K562 (cell line): ENCODE measurements around the gene SNAPC2. TPM values are rescaled to one million over a fixed set of nuclear protein-coding genes. Genes with fewer than 3 reads are reported as not detected.

Experiments
- ATAC-seq: fragments of 200-7000 bp; cut with Tn5 transposase; 3 replicates; pipeline ENCODE4 v1.9.1; 2020; ENCODE audit warnings: moderate library complexity
- BruUV-seq: library from RNA; stranded (reverse); fragments of 400-500 nt; replicated peaks from 2 replicates; lab custom pipeline; 2021; lab: Mats Ljungman, UMichigan
- CTCF ChIA-PET: fragments of 300-600 bp; formaldehyde crosslinking; extraction: SDS; loops from one replicate; lab custom pipeline; 2021; ENCODE audit warnings: low intra/inter-chr PET ratio; lab: Yijun Ruan, JAX
- POLR2A ChIA-PET: fragments of 300-600, 350-650 bp; sonication (Branson Sonifier 250); formaldehyde crosslinking; extraction: SDS; loops from one replicate; lab custom pipeline; 2021; ENCODE audit warnings: antibody characterized with exemption, inconsistent platforms; lab: Yijun Ruan, JAX
- DNase-seq, 4 experiments: peaks; one replicate each; pipeline versions ENCODE4 v3.0.0 to v3.0.0-alpha.2; 2011 to 2018; ENCODE audit warnings: low spot score in 3 of 4, mixed read lengths in 3 of 4; ENCODE audit errors: extremely low read depth in 1 of 4
- FAIRE-seq: peaks from 2 replicates; lab custom pipeline; 2011; peaks lifted over from hg19 to GRCh38; lab: Jason Lieb, UNC
- H2AFZ ChIP-seq: 2 replicates; pipeline ENCODE4 v1.6.0; 2011; ENCODE audit warnings: low read depth, low read length, control low read depth, inconsistent platforms
- H3K27ac ChIP-seq: fragments of 200-600 bp; 3 replicates; pipeline ENCODE4 v1.8.0; 2011; ENCODE audit warnings: low read depth, mild to moderate bottlenecking, control low read depth, inconsistent platforms, low read length, moderate library complexity, mixed read lengths; ENCODE audit errors: extremely low read depth
- H3K27me3 ChIP-seq, 2 experiments: fragments of 300-600 bp in 1 of 2; 2 replicates in 1 of 2; 3 replicates in 1 of 2; pipeline versions ENCODE4 v1.6.0 to v1.8.0; 2011; ENCODE audit warnings: inconsistent platforms in 2 of 2, low read length in 2 of 2, mild to moderate bottlenecking in 1 of 2, mixed read lengths in 1 of 2, moderate library complexity in 1 of 2; ENCODE audit not compliant: control insufficient read depth in 2 of 2, insufficient read depth in 2 of 2
- H3K36me3 ChIP-seq: fragments of 300-600 bp; 3 replicates; pipeline ENCODE4 v1.8.0; 2011; ENCODE audit warnings: mild to moderate bottlenecking, low read length, inconsistent platforms; ENCODE audit not compliant: control insufficient read depth, insufficient read depth
- H3K4me1 ChIP-seq, 2 experiments: fragments of 200-600 bp in 1 of 2; replicated peaks in 1 of 2; 2 replicates in 1 of 2; 3 replicates in 1 of 2; pipeline versions ENCODE4 v1.5.1 to v1.8.0; 2011; ENCODE audit warnings: inconsistent platforms in 2 of 2, low read length in 2 of 2, mild to moderate bottlenecking in 1 of 2, mixed read lengths in 1 of 2, moderate library complexity in 1 of 2; ENCODE audit not compliant: control insufficient read depth in 2 of 2, insufficient read depth in 2 of 2
- H3K4me2 ChIP-seq: 2 replicates; pipeline ENCODE4 v1.6.1; 2011; ENCODE audit warnings: low read length, control low read depth, inconsistent platforms, mixed read lengths; ENCODE audit not compliant: insufficient read depth
- H3K4me3 ChIP-seq: fragments of 200-600 bp; sonication (generic), shearing (Covaris generic); 2 replicates; pipeline ENCODE4 v1.5.1; 2016; ENCODE audit warnings: control low read depth, inconsistent platforms
- H3K79me2 ChIP-seq: fragments of 200-600 bp; 3 replicates; pipeline ENCODE4 v1.8.0; 2011; ENCODE audit warnings: low read length, inconsistent platforms; ENCODE audit not compliant: control insufficient read depth, insufficient read depth
- H3K9ac ChIP-seq, 2 experiments: 2 replicates each; pipeline versions ENCODE4 v1.6.0 to v1.6.1; 2011; ENCODE audit warnings: low read depth in 2 of 2, low read length in 2 of 2, control low read depth in 1 of 2, inconsistent platforms in 1 of 2, mild to moderate bottlenecking in 1 of 2, mixed read lengths in 1 of 2; ENCODE audit not compliant: insufficient read depth in 1 of 2
- H3K9me1 ChIP-seq: one replicate; pipeline ENCODE4 v1.6.0; 2011; ENCODE audit warnings: inconsistent platforms, mild to moderate bottlenecking, low read length, moderate library complexity; ENCODE audit not compliant: control insufficient read depth, insufficient read depth
- H3K9me3 ChIP-seq: replicated peaks from 2 replicates; pipeline ENCODE4 v1.5.1; 2011; ENCODE audit warnings: low read depth, low read length, inconsistent platforms; ENCODE audit not compliant: control insufficient read depth, insufficient read depth
- H4K20me1 ChIP-seq: replicated peaks from 2 replicates; pipeline ENCODE4 v1.6.1; 2011; ENCODE audit warnings: low read length, inconsistent platforms, mixed read lengths; ENCODE audit not compliant: control insufficient read depth, insufficient read depth
- ATF1 ChIP-seq, 2 experiments: fragments of 450-650 bp in 1 of 2; IDR thresholded peaks; 2 replicates each; pipeline ENCODE4 v1.6.1; 2016; ENCODE audit warnings: missing compliant biosample characterization in 1 of 2, missing genetic modification characterization in 1 of 2
- FIP1L1 ChIP-seq: fragments of 200-400 bp; formaldehyde crosslinking; IDR thresholded peaks from 2 replicates; pipeline ENCODE4 v1.6.1; 2018; ENCODE audit warnings: mild to moderate bottlenecking, low read depth, low read length; ENCODE audit not compliant: poor library complexity, severe bottlenecking
- GABPB1 ChIP-seq: sonication (generic); formaldehyde crosslinking; IDR thresholded peaks from 2 replicates; pipeline ENCODE4 v1.8.0; 2022; ENCODE audit warnings: mild to moderate bottlenecking, missing genetic modification reagents
- HDAC6 ChIP-seq: IDR thresholded peaks from 2 replicates; pipeline ENCODE4 v1.6.1; 2012; ENCODE audit warnings: low read depth, mild to moderate bottlenecking, control low read depth, inconsistent platforms, low read length, moderate library complexity
- MCM2 ChIP-seq: fragments of 450-650 bp; IDR thresholded peaks from 2 replicates; pipeline ENCODE4 v1.6.1; 2017; ENCODE audit warnings: low read depth, mild to moderate bottlenecking
- MED1 ChIP-seq: sonication (generic); formaldehyde crosslinking; IDR thresholded peaks from 2 replicates; pipeline ENCODE4 v1.8.1; 2023; ENCODE audit warnings: missing genetic modification reagents, borderline replicate concordance
- RBM14 ChIP-seq: fragments of 200-400 bp; formaldehyde crosslinking; IDR thresholded peaks from 2 replicates; pipeline ENCODE4 v1.6.1; 2018; ENCODE audit warnings: low read depth, mild to moderate bottlenecking, low read length, moderate library complexity, borderline replicate concordance; ENCODE audit not compliant: insufficient read depth
- U2AF1 ChIP-seq: fragments of 200-400 bp; formaldehyde crosslinking; optimal IDR thresholded peaks from 2 replicates; pipeline ENCODE3; 2017; ENCODE audit warnings: mild to moderate bottlenecking, low read depth, low read length, moderate library complexity
- ZNF695 ChIP-seq: fragments of 450-650 bp; formaldehyde crosslinking; IDR thresholded peaks from 2 replicates; pipeline ENCODE4 v1.4.0; 2020; ENCODE audit warnings: mild to moderate bottlenecking, moderate library complexity
- WGBS: fragments of 100-300 bp; shearing (Covaris generic); methylation state at CpG from one replicate; pipeline ENCODE4 v1.1.6; 2016; ENCODE audit warnings: low coverage, mixed read lengths; ENCODE audit not compliant: insufficient coverage; ENCODE audit errors: missing lambda C conversion rate; 5-methylcytosine and 5-hydroxymethylcytosine counted together
- in situ Hi-C: fragments of 300-500 bp; cut with MboI; formaldehyde crosslinking; loops from 4 replicates; pipeline ENCODE4 v1.15.0; 2018; ENCODE audit warnings: inconsistent platforms, mixed read lengths
- intact Hi-C: fragments of 100-400 bp; cut with micrococcal nuclease; formaldehyde crosslinking; loops from 2 replicates; pipeline ENCODE4 v1.14.2; 2022
- polyA plus RNA-seq, 8 experiments: library from polyadenylated mRNA; depleted of rRNA in 4 of 8; stranded (reverse) in 5 of 8; unstranded in 3 of 8; fragments of >200 nt; fragmentation: Nextera tagmentation in 2 of 8; fragmentation: Illumina TruSeq in 1 of 8; extraction: Ambion mirVana in 2 of 8; extraction: Trizol in 1 of 8; gene quantifications; 2 replicates each; pipeline versions ENCODE4 v1.2.1 to v1.2.3, GENCODE V29; 2011 to 2014; ENCODE audit warnings: inconsistent platforms in 1 of 8, missing spikeins in 1 of 8
- total RNA-seq, 7 experiments: library from RNA; depleted of rRNA in 6 of 7; stranded (reverse); fragments of >200 nt in 6 of 7; fragmentation: Illumina TruSeq in 2 of 7; extraction: Trizol in 2 of 7; gene quantifications; 2 replicates each; pipeline versions ENCODE4 v1.2.1 to v1.2.3, GENCODE V29; 2011 to 2021; ENCODE audit warnings: low replicate concordance in 1 of 7
- TF ChIP-seq, protein P1 (sequence below): fragments of 450-650 bp; IDR thresholded peaks from 2 replicates; pipeline ENCODE4 v1.6.1; 2016; ENCODE audit warnings: antibody characterized with exemption
- TF ChIP-seq, protein P2 (sequence below), 2 experiments: fragments of 450-650 bp; IDR thresholded peaks; 2 replicates each; pipeline ENCODE4 v1.6.1; 2016; ENCODE audit warnings: mild to moderate bottlenecking in 2 of 2, borderline replicate concordance in 1 of 2, low read depth in 1 of 2, moderate library complexity in 1 of 2

SNAPC2 gene
- total and polyA plus RNA-seq, 9 of the 15 experiments (the other 6 are each of a cell fraction or from before 2014, with no cell fraction given): 0.59 to 45.1 (median 15.3) TPM

- Histone ChIP-seq H3K36me3 (peaks cover 31% of the 10 kb centered on the region; the same call in 2 of the 3 replicates), H3K79me2 (peaks cover 33% of the 10 kb centered on the region), H3K9me1 (peaks cover 7% of the 10 kb centered on the region), H3K27ac (no peak overlapping the region), H2AFZ (no peak overlapping the region), H4K20me1 (no peaks in the 10 kb centered on the region), H3K4me2 (no peak overlapping the region), H3K4me3 (no peak overlapping the region), H3K9ac (no peak overlapping the region), H3K9me3 (no peaks in the 10 kb centered on the region), H3K27me3 (no peaks in the 10 kb centered on the region), H3K4me1 (peaks cover 13 to 46% of the 10 kb centered on the region in 2 experiments; a peak in 4 of 5 replicates)
- DNase-seq: no peak
- ChIA-PET CTCF (interaction anchor here (1.2 kb wide), 1 partner anchor 48 kb away, joined by 3 read pairs; no protein-coding TSS in a partner anchor), POLR2A (interaction anchor here (0.5 to 5.3 kb wide), 6 partner anchors 12 to 891 kb away, joined by 3 to 72 read pairs (median 4); partner anchors contain the start of genes LRRC8E and SNAPC2)
- ATAC-seq: no peak
- no peak for FAIRE-seq
- intact Hi-C loops: no loop called here
- WGBS: 67% methylated on average over 2 of the region's 3 CpGs
- in situ Hi-C loops: no loop called here
- BruUV-seq: no TSS peak
- TF ChIP-seq U2AF1 (no peak), ATF1 (CRISPR knock-in tag; IDR thresholded peaks at IDR 0.05) (no peak), ATF1 (tag; IDR thresholded peaks at IDR 0.05) (no peak), GABPB1 (CRISPR knock-in tag) (no peak), MED1 (no peak), MCM2 (no peak), FIP1L1 (no peak), HDAC6 (no peak), ZNF695 (CRISPR knock-in tag) (no peak), RBM14 (no peak)
- TF ChIP-seq, protein P1, sequence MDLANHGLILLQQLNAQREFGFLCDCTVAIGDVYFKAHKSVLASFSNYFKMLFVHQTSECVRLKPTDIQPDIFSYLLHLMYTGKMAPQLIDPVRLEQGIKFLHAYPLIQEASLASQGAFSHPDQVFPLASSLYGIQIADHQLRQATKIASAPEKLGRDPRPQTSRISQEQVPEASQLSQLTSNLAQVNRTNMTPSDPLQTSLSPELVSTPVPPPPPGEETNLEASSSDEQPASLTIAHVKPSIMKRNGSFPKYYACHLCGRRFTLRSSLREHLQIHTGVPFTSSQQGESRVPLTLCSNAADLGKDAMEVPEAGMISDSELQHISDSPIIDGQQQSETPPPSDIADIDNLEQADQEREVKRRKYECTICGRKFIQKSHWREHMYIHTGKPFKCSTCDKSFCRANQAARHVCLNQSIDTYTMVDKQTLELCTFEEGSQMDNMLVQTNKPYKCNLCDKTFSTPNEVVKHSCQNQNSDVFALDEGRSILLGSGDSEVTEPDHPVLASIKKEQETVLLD: no peak
- TF ChIP-seq, protein P2, sequence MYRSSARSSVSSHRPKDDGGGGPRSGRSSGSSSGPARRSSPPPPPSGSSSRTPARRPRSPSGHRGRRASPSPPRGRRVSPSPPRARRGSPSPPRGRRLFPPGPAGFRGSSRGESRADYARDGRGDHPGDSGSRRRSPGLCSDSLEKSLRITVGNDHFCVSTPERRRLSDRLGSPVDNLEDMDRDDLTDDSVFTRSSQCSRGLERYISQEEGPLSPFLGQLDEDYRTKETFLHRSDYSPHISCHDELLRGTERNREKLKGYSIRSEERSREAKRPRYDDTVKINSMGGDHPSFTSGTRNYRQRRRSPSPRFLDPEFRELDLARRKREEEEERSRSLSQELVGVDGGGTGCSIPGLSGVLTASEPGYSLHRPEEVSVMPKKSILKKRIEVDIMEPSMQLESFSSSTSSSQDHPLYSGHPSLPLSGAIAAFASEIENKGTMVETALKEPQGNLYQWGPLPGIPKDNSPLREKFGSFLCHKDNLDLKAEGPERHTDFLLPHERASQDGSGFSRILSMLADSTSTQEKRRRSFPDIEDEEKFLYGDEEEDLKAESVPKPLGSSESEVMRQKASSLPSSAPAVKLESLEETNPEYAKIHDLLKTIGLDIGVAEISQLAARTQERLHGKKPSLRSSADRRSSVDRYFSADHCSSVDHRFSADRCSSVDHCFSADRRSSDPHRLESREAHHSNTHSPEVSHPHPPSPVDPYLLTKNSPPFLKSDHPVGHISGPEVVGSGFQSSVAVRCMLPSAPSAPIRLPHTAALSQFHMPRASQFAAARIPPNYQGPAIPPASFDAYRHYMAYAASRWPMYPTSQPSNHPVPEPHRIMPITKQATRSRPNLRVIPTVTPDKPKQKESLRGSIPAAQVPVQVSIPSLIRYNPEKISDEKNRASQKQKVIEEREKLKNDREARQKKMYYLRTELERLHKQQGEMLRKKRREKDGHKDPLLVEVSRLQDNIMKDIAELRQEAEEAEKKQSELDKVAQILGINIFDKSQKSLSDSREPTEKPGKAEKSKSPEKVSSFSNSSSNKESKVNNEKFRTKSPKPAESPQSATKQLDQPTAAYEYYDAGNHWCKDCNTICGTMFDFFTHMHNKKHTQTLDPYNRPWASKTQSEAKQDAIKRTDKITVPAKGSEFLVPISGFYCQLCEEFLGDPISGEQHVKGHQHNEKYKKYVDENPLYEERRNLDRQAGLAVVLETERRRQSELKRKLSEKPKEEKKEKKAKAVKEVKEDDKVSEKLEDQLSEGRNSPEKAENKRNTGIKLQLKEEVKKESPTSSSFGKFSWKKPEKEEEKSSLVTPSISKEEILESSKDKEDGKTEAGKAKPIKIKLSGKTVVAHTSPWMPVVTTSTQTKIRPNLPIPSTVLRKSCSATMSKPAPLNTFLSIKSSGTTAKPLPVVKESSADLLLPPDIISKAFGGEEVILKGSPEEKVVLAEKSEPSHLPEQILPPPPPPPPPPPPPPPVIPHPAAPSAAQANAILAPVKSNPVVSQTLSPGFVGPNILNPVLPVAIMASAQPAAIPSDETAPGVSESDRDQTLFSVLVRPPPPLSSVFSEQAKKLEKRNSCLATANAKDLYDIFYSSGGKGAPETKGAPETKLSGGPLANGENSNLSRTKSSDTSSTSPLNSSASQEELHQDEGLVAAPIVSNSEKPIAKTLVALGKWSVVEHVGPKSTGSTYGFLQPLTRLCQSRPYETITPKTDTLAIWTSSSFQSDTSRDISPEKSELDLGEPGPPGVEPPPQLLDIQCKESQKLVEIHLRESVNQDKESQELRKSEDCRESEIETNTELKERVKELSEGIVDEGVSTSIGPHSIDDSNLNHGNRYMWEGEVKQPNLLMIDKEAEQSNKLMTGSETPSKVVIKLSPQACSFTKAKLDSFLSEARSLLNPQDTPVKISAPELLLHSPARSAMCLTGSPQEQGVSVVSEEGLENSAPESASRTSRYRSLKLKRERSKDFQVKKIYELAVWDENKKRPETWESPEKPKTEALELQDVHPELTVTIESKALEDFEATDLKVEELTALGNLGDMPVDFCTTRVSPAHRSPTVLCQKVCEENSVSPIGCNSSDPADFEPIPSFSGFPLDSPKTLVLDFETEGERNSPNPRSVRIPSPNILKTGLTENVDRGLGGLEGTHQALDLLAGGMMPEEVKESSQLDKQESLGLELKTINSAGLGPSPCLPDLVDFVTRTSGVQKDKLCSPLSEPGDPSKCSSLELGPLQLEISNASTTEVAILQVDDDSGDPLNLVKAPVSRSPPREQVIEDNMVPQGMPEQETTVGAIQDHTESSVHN (IDR thresholded peaks at IDR 0.05; ENCODE audit: borderline replicate concordance in 1 of 2, low read depth in 1 of 2): no peak
Observed at GRCh38 chr19:7900931-7901330, 19.2 kb upstream of the SNAPC2 start.
